Subcutaneous abdominal adipose tissue (tissue), 5 donors: ENCODE measurements around the gene FAT3.

Source experiments
- H3K27ac ChIP-seq: one replicate; pipeline ENCODE4 v1.7.0; 2013; ENCODE audit warnings: low read depth, mild to moderate bottlenecking, inconsistent platforms, low read length, moderate library complexity
- H3K27me3 ChIP-seq, 5 donors: one replicate each; pipeline ENCODE4 v1.7.0; 2013; ENCODE audit warnings: low read length in 5 of 5, inconsistent platforms in 1 of 5; ENCODE audit not compliant: control insufficient read depth in 5 of 5, insufficient read depth in 4 of 5
- H3K36me3 ChIP-seq, 5 donors: one replicate each; pipeline ENCODE4 v1.7.0; 2013; ENCODE audit warnings: low read length in 5 of 5; ENCODE audit not compliant: control insufficient read depth in 5 of 5, insufficient read depth in 5 of 5
- H3K4me1 ChIP-seq, 5 donors: one replicate each; pipeline ENCODE4 v1.7.0; 2013; ENCODE audit warnings: low read length in 5 of 5, mild to moderate bottlenecking in 3 of 5, moderate library complexity in 1 of 5; ENCODE audit not compliant: control insufficient read depth in 5 of 5, insufficient read depth in 5 of 5
- H3K4me3 ChIP-seq, 5 donors: one replicate each; pipeline ENCODE4 v1.7.0; 2013; ENCODE audit warnings: low read length in 5 of 5, low read depth in 1 of 5
- H3K9ac ChIP-seq, 5 donors: one replicate each; pipeline ENCODE4 v1.7.0; 2013; ENCODE audit warnings: low read length in 5 of 5, mild to moderate bottlenecking in 4 of 5, moderate library complexity in 3 of 5
- H3K9me3 ChIP-seq, 5 donors: one replicate each; pipeline ENCODE4 v1.7.0; 2013; ENCODE audit warnings: low read length in 5 of 5; ENCODE audit not compliant: control insufficient read depth in 5 of 5
- donor health status: healthy.
- donor health status: healthy.
- donor health status: healthy.
- donor health status: healthy.
- donor health status: healthy.

The FAT3 gene

DNA sequence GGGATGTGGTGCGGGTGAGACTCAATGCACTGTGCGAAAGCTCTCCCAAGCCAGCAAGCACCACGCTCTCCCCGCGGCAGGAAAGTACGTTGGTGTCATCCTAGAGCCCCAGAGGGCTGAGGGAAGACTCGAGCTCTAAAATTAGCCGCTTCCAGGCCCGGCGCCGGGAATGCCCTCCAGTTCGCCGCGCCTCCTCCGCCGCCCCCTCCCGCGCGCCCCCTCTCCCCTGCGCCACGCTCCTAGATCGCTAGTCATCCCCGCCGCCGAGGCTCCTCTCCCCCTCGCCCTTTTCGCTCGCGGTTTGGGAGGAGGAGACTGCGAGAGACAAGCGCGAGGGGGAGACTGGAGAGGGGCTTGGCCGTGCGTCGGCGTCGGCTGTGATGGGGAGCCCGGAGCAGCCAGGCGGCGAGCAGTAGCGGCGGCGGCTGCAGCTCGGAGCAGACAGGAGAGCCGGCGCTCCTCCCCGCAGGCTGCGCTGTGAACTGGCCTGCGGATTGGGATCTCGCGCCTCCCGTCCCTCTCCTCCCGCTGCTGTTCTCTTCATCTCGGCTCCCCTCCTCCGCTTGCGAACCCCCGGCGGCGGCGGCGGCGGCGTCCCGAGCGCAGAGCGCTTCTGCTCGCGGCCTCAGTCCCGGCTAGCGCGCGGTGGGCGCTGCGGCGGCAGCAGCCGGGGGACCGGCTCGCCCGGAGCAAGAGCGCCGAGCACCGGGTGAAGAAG lies at the start of gene FAT3:
Gene FAT3, plus strand, starts transcription at position 412 of the 718 bp plus-strand sequence. CDS start 127,295 bp downstream, outside the sequence.
- H3K27ac ChIP-seq: no peak within 1 kb of the TSS
- no peak within 1 kb of the TSS for H3K9ac ChIP-seq
- H3K4me3 ChIP-seq: peak within 1 kb of the TSS in 4 of 5 donors; percentile 11 to 49 (median 33)

DNA sequence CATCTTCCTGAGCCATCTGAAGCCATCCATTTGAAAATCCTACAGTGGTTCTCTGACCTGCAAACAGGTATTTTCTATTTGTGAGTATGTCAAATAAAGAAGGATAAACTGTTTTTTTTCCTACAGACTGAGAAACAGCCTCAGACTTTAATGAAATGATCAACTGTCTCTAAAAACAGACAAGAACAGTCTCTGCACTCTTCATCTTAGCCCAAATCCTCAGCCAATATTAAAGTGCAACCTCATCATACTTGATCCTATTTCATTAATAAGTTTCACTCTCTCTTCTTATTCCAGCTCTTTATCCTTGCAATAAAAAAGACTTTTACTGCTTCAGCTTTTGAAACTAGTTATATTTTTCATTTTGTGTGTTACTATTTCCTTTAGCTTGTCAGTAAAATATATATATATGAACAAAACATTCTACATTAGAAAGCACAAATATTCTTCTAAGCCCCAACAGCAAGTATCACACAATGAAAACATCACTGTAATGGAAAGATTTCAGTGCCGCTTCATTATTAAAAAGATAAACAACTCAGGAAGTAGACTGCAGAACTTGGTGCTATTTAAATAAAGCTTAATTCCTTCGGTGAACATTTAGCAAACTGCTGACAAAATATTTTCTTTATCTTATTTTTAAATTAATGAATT lies 45.5 kb upstream of the FAT3 start:
- Histone ChIP-seq H3K9ac (no peak overlapping the region), H3K4me3 (no peak overlapping the region), H3K36me3 (no peaks in the 10 kb centered on the region)

More for the DNA sequence above, at the start of gene FAT3:
- Histone ChIP-seq H3K9me3 (peaks cover 0 to 7% (median 0%) of the 10 kb centered on the region in 5 donors), H3K27me3 (peaks cover 17 to 67% (median 44%) of the 10 kb centered on the region in 5 donors), H3K36me3 (no peaks in the 10 kb centered on the region), H3K4me1 (peaks cover 0 to 25% (median 16%) of the 10 kb centered on the region in 5 donors)

DNA sequence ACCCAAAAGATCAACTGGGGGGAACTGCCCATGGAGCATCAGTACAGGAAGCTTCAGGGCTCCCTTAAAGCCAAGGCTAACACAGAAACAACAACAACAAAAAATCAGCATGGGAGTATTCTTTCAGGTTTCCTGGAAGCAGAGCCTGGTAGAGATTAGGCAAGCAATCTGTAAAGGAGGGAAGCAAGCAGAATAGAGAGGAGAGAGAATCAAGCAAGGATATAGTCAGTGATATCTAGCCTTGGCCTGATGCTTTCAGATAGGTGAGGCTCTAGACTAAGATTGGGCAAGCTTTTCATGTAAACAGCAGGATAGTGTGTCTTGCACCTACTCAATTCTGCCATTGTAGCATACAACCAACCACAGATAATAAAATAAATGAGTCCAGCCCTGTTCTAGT lies 44.4 kb upstream of the FAT3 start:
- Histone ChIP-seq H3K9ac (no peak overlapping the region), H3K27me3 (peaks cover 0 to 5% (median 0%) of the 10 kb centered on the region in 5 donors), H3K27ac (no peak overlapping the region), H3K4me1 (no peaks in the 10 kb centered on the region), H3K9me3 (no peaks in the 10 kb centered on the region), H3K4me3 (no peak overlapping the region), H3K36me3 (no peaks in the 10 kb centered on the region)

More for the DNA sequence above, 45.5 kb upstream of the FAT3 start:
- Histone ChIP-seq H3K27ac (no peak overlapping the region), H3K9me3 (no peaks in the 10 kb centered on the region), H3K4me1 (no peaks in the 10 kb centered on the region), H3K27me3 (peaks cover 0 to 5% (median 0%) of the 10 kb centered on the region in 5 donors)

DNA sequence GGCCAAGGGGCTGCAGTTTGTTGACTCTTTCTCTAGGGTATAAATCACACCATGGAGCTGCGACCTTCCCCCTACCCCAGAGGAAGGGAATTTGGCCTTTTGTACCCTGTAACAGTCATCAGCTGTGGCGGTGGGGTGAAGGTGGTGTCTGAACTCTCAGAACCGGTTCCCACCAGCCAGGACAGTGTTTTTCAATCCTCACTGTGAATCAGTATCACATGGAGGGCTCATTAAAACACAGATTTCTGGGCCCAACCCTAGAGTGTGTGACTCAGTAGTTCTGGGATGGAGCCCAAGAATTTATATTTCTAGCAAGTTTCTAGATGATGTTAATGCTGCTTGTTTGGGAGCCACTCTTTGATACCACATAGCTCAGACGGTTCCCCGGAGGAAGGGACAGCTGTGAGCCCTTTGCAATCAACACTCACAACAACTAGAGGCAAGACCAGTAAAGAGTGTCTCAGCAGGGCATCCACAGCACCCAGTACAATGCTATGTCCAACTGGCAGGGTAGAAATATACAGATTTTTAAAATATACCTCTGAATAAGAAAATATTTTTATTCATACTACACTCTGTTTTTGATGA lies 43.9 kb upstream of the FAT3 start:
- Histone ChIP-seq H3K4me3 (no peak overlapping the region), H3K9ac (no peak overlapping the region), H3K36me3 (no peaks in the 10 kb centered on the region), H3K27ac (no peak overlapping the region), H3K4me1 (no peaks in the 10 kb centered on the region), H3K27me3 (peaks cover 0 to 5% (median 0%) of the 10 kb centered on the region in 5 donors), H3K9me3 (no peaks in the 10 kb centered on the region)

DNA sequence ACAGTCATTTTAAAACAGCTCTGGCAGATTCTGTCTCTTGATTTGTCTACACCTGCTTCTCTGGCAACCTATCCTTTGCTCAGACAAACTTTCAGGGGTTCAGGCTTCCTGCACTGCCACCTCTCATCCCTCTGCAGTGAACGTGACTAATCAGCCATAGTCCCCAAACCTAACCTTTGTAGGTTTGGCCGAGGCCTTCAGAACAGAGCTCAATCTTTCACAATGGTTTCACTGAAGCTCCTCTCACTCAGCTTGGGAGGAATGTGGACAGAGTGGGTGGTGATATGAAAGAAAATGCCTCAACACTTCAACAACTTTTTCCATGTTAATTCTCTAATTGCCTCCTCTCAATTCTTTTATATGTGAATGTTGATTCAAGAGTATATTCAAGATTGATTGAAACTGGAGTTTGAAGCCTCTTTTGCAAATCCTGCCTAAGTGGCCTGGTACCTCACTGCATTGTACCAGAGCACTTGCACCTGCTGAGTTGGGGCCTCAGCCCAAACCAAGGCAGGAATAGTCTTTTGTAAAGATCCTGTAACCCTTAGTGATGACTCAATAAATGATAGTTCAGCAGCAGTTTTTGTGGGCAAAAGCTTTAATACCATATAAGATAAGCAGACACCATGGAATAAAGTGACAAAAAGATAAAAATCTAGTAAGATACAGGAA lies 33.9 kb upstream of the FAT3 start:
- Histone ChIP-seq H3K4me3 (no peak overlapping the region), H3K36me3 (no peaks in the 10 kb centered on the region), H3K27me3 (no peaks in the 10 kb centered on the region), H3K9ac (no peak overlapping the region), H3K27ac (no peak overlapping the region), H3K4me1 (no peaks in the 10 kb centered on the region), H3K9me3 (no peaks in the 10 kb centered on the region)

DNA sequence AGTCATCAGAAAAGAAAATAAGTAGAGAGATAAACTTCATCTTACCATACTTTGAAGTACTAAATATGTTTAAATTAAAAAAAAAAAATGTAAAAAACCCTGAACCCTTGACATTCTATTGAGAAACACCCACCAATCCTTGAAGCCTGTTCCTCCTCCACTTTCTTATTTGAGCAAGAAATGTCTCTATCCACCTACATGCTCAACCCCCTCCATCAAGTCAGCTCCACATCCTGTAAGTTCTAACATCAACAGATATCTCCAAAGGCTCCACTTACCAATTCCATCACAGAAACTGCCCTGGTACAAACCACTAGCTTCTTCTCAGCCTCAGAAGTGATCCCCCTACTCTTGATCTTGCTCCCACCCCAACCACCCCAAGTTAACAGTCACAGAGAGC lies 32.5 kb upstream of the FAT3 start:
- Histone ChIP-seq H3K27me3 (no peaks in the 10 kb centered on the region), H3K9ac (no peak overlapping the region), H3K4me1 (no peaks in the 10 kb centered on the region)

DNA sequence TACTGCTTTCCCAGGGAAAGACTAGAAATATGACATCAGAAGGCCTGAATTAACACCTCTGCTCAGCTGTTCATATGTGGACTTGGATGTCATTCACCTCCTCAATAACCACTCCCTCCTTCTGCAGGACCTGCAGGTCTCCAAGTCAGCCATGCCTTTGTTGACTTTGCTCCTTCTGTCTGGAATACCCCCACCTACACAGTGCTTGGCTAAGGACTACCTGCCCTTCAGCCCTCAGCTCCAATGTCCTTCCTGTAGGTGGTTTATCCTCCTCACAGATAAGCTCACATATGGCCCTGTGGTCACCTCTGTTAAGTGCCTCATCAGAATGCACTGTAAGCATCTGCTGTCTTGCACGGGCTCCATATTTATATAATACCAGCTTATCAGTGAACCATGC lies 26.4 kb upstream of the FAT3 start:
- H3K4me1 ChIP-seq: peaks cover 0 to 3% (median 0%) of the 10 kb centered on the region in 5 donors
- H3K9ac ChIP-seq: no peak overlapping the region
- H3K27ac ChIP-seq: no peak overlapping the region
- peaks cover 0 to 3% (median 0%) of the 10 kb centered on the region in 5 donors for H3K9me3 ChIP-seq
- no peaks in the 10 kb centered on the region for H3K27me3 ChIP-seq
- H3K4me3 ChIP-seq: no peak overlapping the region
- H3K36me3 ChIP-seq: no peaks in the 10 kb centered on the region

More for the DNA sequence above, 32.5 kb upstream of the FAT3 start:
- H3K9me3 ChIP-seq: no peaks in the 10 kb centered on the region
- no peaks in the 10 kb centered on the region for H3K36me3 ChIP-seq
- H3K27ac ChIP-seq: no peak overlapping the region
- no peak overlapping the region for H3K4me3 ChIP-seq

DNA sequence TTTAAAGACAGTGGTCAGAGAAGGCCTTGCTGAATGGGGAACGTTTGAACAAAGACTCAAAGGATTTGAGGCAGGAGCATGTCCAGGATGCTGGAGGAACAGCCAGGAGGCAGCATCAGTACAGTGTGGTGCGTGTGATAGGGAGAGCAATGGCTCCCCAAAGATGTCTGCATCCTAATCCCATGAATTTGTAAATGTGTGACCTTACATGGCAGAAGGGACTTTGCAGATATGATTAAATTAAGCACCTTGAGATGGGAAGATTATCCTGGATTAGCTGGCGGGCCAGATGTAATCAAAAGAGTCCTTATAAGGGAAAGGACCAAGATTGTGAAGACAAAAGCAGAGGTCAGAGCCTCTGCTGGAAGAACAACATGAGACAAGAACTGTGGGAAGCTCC lies 24.6 kb upstream of the FAT3 start:
- no peak overlapping the region for H3K9ac ChIP-seq
- H3K36me3 ChIP-seq: no peaks in the 10 kb centered on the region
- no peak overlapping the region for H3K27ac ChIP-seq
- peaks cover 0 to 9% (median 5%) of the 10 kb centered on the region in 5 donors for H3K4me1 ChIP-seq
- no peaks in the 10 kb centered on the region for H3K27me3 ChIP-seq
- H3K4me3 ChIP-seq: no peak overlapping the region
- H3K9me3 ChIP-seq: peaks cover 0 to 3% (median 0%) of the 10 kb centered on the region in 5 donors

DNA sequence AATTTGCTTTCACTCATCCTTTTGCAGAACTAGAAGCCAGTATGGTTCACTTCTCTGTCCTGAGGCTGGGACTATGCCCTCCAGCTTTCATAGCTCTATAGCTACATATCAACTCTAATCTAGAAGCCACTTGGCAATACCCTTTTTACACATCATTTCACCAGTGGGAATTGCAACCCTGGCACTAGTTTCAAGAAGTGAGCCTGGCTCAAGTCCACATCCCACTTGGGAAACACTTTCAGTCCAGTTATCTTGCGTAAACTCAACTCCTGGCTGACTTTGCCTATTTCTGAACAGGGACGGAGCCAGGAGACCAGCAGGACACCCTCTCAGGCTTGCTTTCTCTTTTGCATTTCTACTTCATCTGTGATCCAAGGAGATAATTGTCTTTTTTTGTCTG lies 19.9 kb upstream of the FAT3 start:
- Histone ChIP-seq H3K27me3 (no peaks in the 10 kb centered on the region), H3K36me3 (no peaks in the 10 kb centered on the region), H3K4me3 (no peak overlapping the region)

More for the DNA sequence above, 19.9 kb upstream of the FAT3 start:
- Histone ChIP-seq H3K4me1 (peaks cover 0 to 8% (median 6%) of the 10 kb centered on the region in 5 donors), H3K9me3 (peaks cover 0 to 3% (median 0%) of the 10 kb centered on the region in 5 donors), H3K9ac (no peak overlapping the region), H3K27ac (no peak overlapping the region)
